Measurements from ENCODE around the gene PDK4. TPM values are rescaled to one million over a fixed set of nuclear protein-coding genes. Genes with fewer than 3 reads are reported as not detected.

The PDK4 gene
- total RNA-seq, 1 donor from 2014 or later, result 0.07 TPM

DNA sequence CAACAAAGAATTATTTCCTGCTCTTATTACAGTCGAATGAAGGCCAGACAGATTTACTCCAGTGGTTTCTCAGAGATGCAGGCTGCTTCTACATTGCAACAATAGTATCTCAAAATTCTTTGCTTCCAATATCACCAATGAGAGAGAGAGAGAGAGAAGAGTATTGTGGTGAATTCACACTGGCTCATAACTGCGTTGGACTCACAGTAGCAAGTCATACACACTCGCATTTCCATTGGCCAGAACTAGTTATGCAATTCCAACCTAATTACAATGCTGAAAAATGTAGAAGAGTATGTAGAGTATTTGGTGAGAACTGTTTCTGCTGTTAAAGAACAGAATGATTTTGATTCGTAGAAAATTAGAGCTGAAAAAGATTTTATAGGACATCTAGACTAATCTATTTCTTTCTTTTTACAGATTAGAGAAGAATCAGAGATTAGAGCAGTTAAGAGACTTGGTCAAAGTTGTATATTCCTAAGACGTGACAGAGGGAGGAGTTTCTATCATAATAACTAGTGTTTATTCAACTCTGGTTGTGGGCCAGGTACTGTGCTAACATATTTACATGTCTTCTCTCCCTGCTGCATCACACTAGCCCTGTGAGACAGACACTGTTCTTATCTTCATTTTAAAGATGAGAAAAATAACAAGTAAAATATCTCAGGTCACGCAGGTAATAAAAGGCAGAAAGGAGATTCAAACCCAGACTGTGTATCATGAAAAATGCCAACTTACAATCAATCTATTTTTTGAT lies 34.6 kb upstream of the PDK4 start:
- Mint-ChIP-seq H3K9me3 (no peaks in the 10 kb centered on the region), H3K36me3 (ENCODE audit: low read depth) (no peaks in the 10 kb centered on the region), H3K27ac (ENCODE audit: unreplicated experiment) (no peak overlapping the region), H3K4me1 (peaks cover 8% of the 10 kb centered on the region), H3K4me3 (no peak overlapping the region), H3K27me3 (ENCODE audit: low read depth) (no peaks in the 10 kb centered on the region)
- DNase-seq (ENCODE audit: low read depth, low spot score), result no peak
- TF ChIP-seq, protein P1, sequence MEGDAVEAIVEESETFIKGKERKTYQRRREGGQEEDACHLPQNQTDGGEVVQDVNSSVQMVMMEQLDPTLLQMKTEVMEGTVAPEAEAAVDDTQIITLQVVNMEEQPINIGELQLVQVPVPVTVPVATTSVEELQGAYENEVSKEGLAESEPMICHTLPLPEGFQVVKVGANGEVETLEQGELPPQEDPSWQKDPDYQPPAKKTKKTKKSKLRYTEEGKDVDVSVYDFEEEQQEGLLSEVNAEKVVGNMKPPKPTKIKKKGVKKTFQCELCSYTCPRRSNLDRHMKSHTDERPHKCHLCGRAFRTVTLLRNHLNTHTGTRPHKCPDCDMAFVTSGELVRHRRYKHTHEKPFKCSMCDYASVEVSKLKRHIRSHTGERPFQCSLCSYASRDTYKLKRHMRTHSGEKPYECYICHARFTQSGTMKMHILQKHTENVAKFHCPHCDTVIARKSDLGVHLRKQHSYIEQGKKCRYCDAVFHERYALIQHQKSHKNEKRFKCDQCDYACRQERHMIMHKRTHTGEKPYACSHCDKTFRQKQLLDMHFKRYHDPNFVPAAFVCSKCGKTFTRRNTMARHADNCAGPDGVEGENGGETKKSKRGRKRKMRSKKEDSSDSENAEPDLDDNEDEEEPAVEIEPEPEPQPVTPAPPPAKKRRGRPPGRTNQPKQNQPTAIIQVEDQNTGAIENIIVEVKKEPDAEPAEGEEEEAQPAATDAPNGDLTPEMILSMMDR (conservative IDR thresholded peaks at IDR 0.05), result no peak

DNA sequence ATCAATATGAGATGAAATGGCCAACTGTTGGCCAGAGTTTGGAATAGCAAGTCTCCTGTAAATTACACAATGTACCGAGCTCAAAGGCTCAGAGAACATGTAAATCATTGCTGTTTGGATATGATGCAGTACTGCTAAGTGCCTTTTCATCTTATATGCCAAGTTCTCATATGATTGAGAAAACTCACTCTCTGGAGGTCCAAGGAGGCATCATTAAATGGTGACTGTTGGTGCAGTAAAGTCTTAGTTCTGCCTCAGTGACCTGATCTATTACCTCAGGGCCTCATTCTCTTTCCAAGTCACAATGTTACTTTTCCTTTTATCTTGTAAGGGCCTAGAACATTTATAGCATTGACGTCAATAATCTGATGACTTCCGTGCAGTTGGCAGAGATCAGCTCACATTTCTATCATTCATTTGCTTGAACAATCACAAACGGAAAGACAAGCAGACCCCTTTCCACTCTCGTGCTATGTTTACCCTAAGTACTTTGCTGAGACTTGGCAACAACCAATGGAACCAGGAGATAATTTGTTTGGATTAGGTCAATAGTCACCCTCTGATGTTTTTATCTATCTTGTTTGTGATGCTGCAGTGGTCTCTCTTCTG lies 32.6 kb upstream of the PDK4 start:
- Mint-ChIP-seq H3K4me3 (no peak overlapping the region), H3K4me1 (peaks cover 4% of the 10 kb centered on the region), H3K36me3 (ENCODE audit: low read depth) (no peaks in the 10 kb centered on the region), H3K27me3 (ENCODE audit: low read depth) (peaks cover 2% of the 10 kb centered on the region), H3K27ac (ENCODE audit: unreplicated experiment) (no peak overlapping the region), H3K9me3 (no peaks in the 10 kb centered on the region)
- DNase-seq (ENCODE audit: low read depth, low spot score), result no peak
- TF ChIP-seq, protein P1 (conservative IDR thresholded peaks at IDR 0.05), result no peak

DNA sequence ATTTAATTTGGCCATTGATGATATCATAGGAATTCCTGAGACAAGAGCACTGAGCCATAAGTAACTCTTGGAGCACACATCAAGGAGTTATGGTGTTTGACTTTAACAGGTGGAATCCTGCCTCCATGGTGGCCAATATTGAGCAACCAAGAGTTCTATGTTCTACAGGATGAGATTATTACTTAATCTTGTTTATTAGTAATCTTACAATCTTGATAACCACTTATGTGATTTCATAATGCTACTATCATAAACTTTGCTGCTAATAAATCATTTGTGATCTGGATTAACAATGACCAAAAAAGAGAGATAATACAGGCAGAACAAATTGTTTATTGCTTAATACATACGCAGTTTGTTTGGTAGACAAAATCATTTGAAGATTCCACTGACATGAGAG lies 27.5 kb upstream of the PDK4 start:
- Mint-ChIP-seq H3K9me3 (no peaks in the 10 kb centered on the region), H3K4me1 (no peaks in the 10 kb centered on the region), H3K27ac (ENCODE audit: unreplicated experiment) (no peak overlapping the region), H3K36me3 (ENCODE audit: low read depth) (no peaks in the 10 kb centered on the region), H3K4me3 (no peak overlapping the region), H3K27me3 (ENCODE audit: low read depth) (peaks cover 23% of the 10 kb centered on the region)
- TF ChIP-seq, protein P1 (conservative IDR thresholded peaks at IDR 0.05), result no peak
- DNase-seq (ENCODE audit: low read depth, low spot score), result no peak

DNA sequence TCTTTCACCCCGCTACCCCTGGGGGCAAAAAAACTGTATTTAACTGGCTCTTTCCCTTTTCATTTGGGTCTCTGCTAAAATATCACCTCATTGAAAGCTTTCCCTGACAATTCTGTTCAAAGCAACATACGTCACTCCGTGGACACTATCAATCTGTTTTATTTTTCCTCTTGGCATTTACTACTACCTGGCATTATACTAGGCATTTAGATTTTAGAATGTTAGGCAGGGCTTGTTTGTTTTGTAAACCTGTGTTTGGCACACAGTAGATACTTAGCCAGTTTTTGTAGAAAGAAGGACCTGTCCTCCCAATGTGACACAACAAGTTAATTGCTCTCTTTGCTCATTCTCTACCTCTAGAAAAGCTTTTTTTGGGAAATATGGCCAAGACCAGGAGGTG lies 26.5 kb upstream of the PDK4 start:
- H3K9me3 Mint-ChIP-seq, result peaks cover 7% of the 10 kb centered on the region
- H3K4me3 Mint-ChIP-seq, result no peak overlapping the region
- H3K27me3 Mint-ChIP-seq (ENCODE audit: low read depth), result peaks cover 32% of the 10 kb centered on the region
- DNase-seq (ENCODE audit: low read depth, low spot score), result no peak
- TF ChIP-seq, protein P1 (conservative IDR thresholded peaks at IDR 0.05), result no peak
- no peaks in the 10 kb centered on the region for H3K36me3 Mint-ChIP-seq (ENCODE audit: low read depth)
- H3K4me1 Mint-ChIP-seq, result no peaks in the 10 kb centered on the region
- H3K27ac Mint-ChIP-seq (ENCODE audit: unreplicated experiment), result no peak overlapping the region

DNA sequence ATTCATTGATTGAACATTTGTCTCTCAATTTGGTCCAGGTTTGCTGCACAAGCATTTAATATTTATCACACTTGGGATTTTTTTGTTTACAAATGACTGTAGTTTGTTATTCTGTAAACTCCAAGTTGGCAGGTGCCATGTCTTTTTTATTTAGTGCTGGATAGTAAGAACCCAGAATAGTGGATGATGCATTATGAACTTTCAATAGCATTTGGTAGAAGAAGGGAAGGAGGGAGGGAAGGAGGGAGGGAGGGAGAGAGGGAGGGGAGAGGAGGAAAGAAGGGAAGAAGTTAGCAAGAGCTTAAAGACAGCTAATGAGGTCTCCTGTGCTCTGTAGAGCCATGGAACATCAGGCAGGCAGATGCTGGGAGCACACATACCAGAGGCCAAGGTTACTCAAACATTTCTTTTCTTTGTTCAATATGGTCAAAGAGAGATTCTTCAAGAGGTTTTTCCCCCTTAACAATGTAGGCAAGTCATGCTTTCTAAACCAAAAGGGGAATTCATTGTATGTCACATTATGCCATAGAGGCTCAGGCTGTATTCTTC lies 25.8 kb upstream of the PDK4 start:
- Mint-ChIP-seq H3K27me3 (ENCODE audit: low read depth) (peaks cover 37% of the 10 kb centered on the region), H3K36me3 (ENCODE audit: low read depth) (no peaks in the 10 kb centered on the region), H3K9me3 (peaks cover 11% of the 10 kb centered on the region), H3K27ac (ENCODE audit: unreplicated experiment) (no peak overlapping the region), H3K4me3 (no peak overlapping the region), H3K4me1 (no peaks in the 10 kb centered on the region)
- TF ChIP-seq, protein P1 (conservative IDR thresholded peaks at IDR 0.05), result no peak
- no peak for DNase-seq (ENCODE audit: low read depth, low spot score)

Data from neural crest cell (in vitro differentiated cells).